ENCODE results near the gene DDI2. TPM values are rescaled to one million over a fixed set of nuclear protein-coding genes. Genes with fewer than 3 reads are reported as not detected.

DDI2 gene
- total and polyA plus RNA-seq, 2 donors (not counting 3 experiments of a cell fraction or from before 2014, with no cell fraction given), result 5.4 to 35.2 TPM

GRCh38 chr1:15598436-15598835, 18.8 kb upstream of the DDI2 start:
- FAIRE-seq, result no peak

More at GRCh38 chr1:15598436-15598835, 18.8 kb upstream of the DDI2 start:
- dilution Hi-C loops (cut with MboI; ENCODE audit: extremely low pct_ligation_motif_present, low sequenced_read_pairs) (no loop called here), intact Hi-C loops (cut with micrococcal nuclease) (loop anchor here (5.0 kb wide), 1 partner anchor 164 kb away; no protein-coding TSS in a partner anchor)
- ChIA-PET POLR2A (no interaction called here), CTCF (interaction anchor here (0.8 kb wide), 2 partner anchors 14 to 18 kb away, joined by 3 read pairs; no protein-coding TSS in a partner anchor)
- H3K4me2 ChIP-seq (ENCODE audit: insufficient read depth, low read length), result no peak overlapping the region
- TF ChIP-seq FOS (IDR thresholded peaks at IDR 0.05; ENCODE audit: borderline replicate concordance, insufficient read depth, low read length) (no peak), MAX (IDR thresholded peaks at IDR 0.05; ENCODE audit: insufficient read depth, insufficient read length) (no peak), JUN (IDR thresholded peaks at IDR 0.05; ENCODE audit: borderline replicate concordance, insufficient read depth, insufficient read length, low read depth) (no peak), CTCF (IDR thresholded peaks at IDR 0.05; ENCODE audit: extremely low read depth in 1 of 2, insufficient read depth in 1 of 2, low read depth in 1 of 2, low read length in 2 of 2) (no peak), MYC (IDR thresholded peaks at IDR 0.05; ENCODE audit: low read depth, low read length) (no peak), GATA2 (IDR thresholded peaks at IDR 0.05; ENCODE audit: insufficient read depth, insufficient read length, low read depth, low read length) (no peak), EZH2 (IDR thresholded peaks at IDR 0.05; ENCODE audit: borderline replicate concordance, low read depth, low read length, severe bottlenecking) (no peak), POLR2A (IDR thresholded peaks at IDR 0.05; ENCODE audit: low read depth, low read length) (no peak), POLR2AphosphoS5 (IDR thresholded peaks at IDR 0.05; ENCODE audit: insufficient read depth, low read depth, low read length) (no peak)
- H3K36me3 ChIP-seq (ENCODE audit: control insufficient read depth in 2 of 2, extremely low read depth in 1 of 2, insufficient read depth in 2 of 2, low read length in 2 of 2), result no peaks in the 10 kb centered on the region
- no peaks in the 10 kb centered on the region for H3K79me2 ChIP-seq (ENCODE audit: control insufficient read depth, insufficient read depth, low read length)
- H3K4me1 ChIP-seq (ENCODE audit: control insufficient read depth, extremely low read depth, insufficient read depth, low read length), result peaks cover 6% of the 10 kb centered on the region
- no peaks in the 10 kb centered on the region for H3K9me1 ChIP-seq (replicated peaks; ENCODE audit: control insufficient read depth, extremely low read depth, insufficient read depth, low read length)
- DNase-seq (ENCODE audit: low read depth, low spot score), result no peak
- H3K27ac ChIP-seq (ENCODE audit: insufficient read depth, low read depth, low read length), result no peak overlapping the region
- no peak overlapping the region for H3K9ac ChIP-seq (replicated peaks; ENCODE audit: extremely low read depth, insufficient read depth, low read length)
- no peaks in the 10 kb centered on the region for H4K20me1 ChIP-seq (replicated peaks; ENCODE audit: control insufficient read depth, extremely low read depth, insufficient read depth, low read length)
- no peak overlapping the region for H3K4me3 ChIP-seq (replicated peaks in 1 of 3; ENCODE audit: insufficient read depth in 1 of 3, low read depth in 1 of 3, low read length in 3 of 3)
- no peaks in the 10 kb centered on the region for H3K9me3 ChIP-seq (replicated peaks; ENCODE audit: control insufficient read depth, insufficient read depth, low read length)
- no TSS peak for BruUV-seq (replicated peaks)
- H3K27me3 ChIP-seq (ENCODE audit: control insufficient read depth in 2 of 2, insufficient read depth in 2 of 2, low read length in 2 of 2), result peaks cover 7 to 10% of the 10 kb centered on the region in 2 experiments
- no peak overlapping the region for H2AFZ ChIP-seq (ENCODE audit: low read depth, low read length)
